HepG2 (cell line): Measurements from ENCODE around the gene SCAI.

Experiments used
- SUZ12 ChIP-seq: fragments of 150-350 bp; IDR thresholded peaks from 2 replicates; pipeline ENCODE4 v1.6.1; 2014; ENCODE audit warnings: low read depth, low read length
- TCF12 ChIP-seq, 2 experiments: fragments of 450-650 bp in 1 of 2; sonication (generic) in 1 of 2; formaldehyde crosslinking in 1 of 2; IDR thresholded peaks; 2 replicates each; pipeline versions ENCODE4 v1.6.1 to v1.8.0; 2017 to 2022; ENCODE audit warnings: antibody characterized with exemption in 1 of 2, mild to moderate bottlenecking in 1 of 2, missing genetic modification reagents in 1 of 2, moderate library complexity in 1 of 2
- TP53 ChIP-seq: sonication (generic); formaldehyde crosslinking; conservative IDR thresholded peaks from 2 replicates; pipeline ENCODE4 v1.4.0; 2020; ENCODE audit warnings: missing genetic modification reagents

- TF ChIP-seq TP53 (CRISPR knock-in tag) (no peak), TCF12 (IDR thresholded peaks at IDR 0.05) (no peak), TCF12 (CRISPR knock-in tag; IDR thresholded peaks at IDR 0.05) (no peak), SUZ12 (no peak)
These were observed 179.3 kb downstream of the SCAI start for GRCh38 chr9:124964056-124964455.
